Measurements from ENCODE around the gene IL17REL. TPM values are rescaled to one million over a fixed set of nuclear protein-coding genes. Genes with fewer than 3 reads are reported as not detected.
A peak's percentile ranks its signal among the peaks of the same experiment; 100 is the strongest.

Gene IL17REL
- not detected for total RNA-seq

GRCh38 chr22:50012211-50013181 lies at the start of gene IL17REL:
TSS of gene IL17REL (minus strand) at chr22:50012765. CDS start at chr22:50012646, 119 bp downstream.
- Histone ChIP-seq H3K27ac (no peak within 1 kb of the TSS), H3K36me3 (no peaks in the 10 kb centered on the region), H3K27me3 (peaks cover 11% of the 10 kb centered on the region), H3K9me3 (no peaks in the 10 kb centered on the region), H3K4me3 (no peak within 1 kb of the TSS), H3K4me1 (peaks cover 18% of the 10 kb centered on the region)
- TF ChIP-seq CTCF (IDR thresholded peaks at IDR 0.05) (no peak), POLR2AphosphoS5 (IDR thresholded peaks at IDR 0.05; ENCODE audit: insufficient read depth in 1 of 2, low read depth in 1 of 2) (no peak), POLR2A (IDR thresholded peaks at IDR 0.05) (no peak)
- intact Hi-C loops (cut with DNase I), result no loop called here
- DNase-seq (ENCODE audit: extremely low spot score in 2 of 2), result peak in 1 of 2 donors; percentile 72

- H3K27me3 ChIP-seq, result no peaks in the 10 kb centered on the region
- TF ChIP-seq CTCF (IDR thresholded peaks at IDR 0.05) (no peak), POLR2A (IDR thresholded peaks at IDR 0.05) (no peak), POLR2AphosphoS5 (IDR thresholded peaks at IDR 0.05; ENCODE audit: insufficient read depth in 1 of 2, low read depth in 1 of 2) (no peak)
- intact Hi-C loops (cut with DNase I), result no loop called here
- no peaks in the 10 kb centered on the region for H3K36me3 ChIP-seq
- H3K9me3 ChIP-seq, result no peaks in the 10 kb centered on the region
- DNase-seq (ENCODE audit: extremely low spot score in 2 of 2), result no peak
- H3K4me1 ChIP-seq, result peaks cover 15% of the 10 kb centered on the region
- H3K27ac ChIP-seq, result no peak overlapping the region
- H3K4me3 ChIP-seq, result no peak overlapping the region
Measured at GRCh38 chr22:50061824-50062355, 49.3 kb upstream of the IL17REL start.

DNA sequence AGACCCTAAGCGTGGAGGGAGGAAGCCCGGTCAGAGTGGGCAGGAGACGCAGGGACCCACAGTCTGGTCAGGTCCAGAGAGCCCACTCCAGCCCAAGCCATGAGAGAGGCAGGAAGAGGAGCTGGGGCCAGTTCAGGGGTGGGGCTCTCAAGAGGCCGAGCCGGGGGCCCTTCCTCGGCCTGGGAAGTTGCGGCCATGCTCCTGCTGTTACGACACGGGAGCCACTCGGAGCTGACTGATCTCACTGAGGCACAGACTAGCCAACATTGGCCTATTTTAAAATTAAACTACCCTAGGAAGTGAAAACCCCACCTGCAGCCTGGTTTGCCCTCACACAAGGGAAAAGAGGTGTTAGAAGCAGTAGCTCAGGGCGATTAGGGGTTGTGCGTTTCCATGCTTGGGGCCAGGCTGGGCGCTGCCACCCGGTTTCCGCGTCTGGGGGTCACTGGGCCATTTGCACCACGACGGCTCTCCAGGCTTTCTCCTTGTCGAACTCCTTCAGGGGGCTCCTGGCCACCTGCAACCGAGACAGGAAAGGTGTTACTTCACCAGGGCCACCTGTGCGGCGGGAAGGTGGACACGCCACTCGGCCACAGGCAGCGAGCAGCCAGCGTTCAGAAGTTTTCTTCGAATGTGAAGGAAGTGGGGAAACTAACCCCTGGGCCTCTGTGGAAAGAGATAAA lies 48.7 kb upstream of the IL17REL start:
- H3K4me3 ChIP-seq, result no peak overlapping the region
- H3K9me3 ChIP-seq, result no peaks in the 10 kb centered on the region
- no peak for TF ChIP-seq POLR2AphosphoS5 (IDR thresholded peaks at IDR 0.05; ENCODE audit: insufficient read depth in 1 of 2, low read depth in 1 of 2)
- no peak for TF ChIP-seq POLR2A (IDR thresholded peaks at IDR 0.05)
- TF ChIP-seq CTCF (IDR thresholded peaks at IDR 0.05), result no peak
- no peak overlapping the region for H3K27ac ChIP-seq
- no peaks in the 10 kb centered on the region for H3K36me3 ChIP-seq
- H3K27me3 ChIP-seq, result no peaks in the 10 kb centered on the region
- H3K4me1 ChIP-seq, result peaks cover 15% of the 10 kb centered on the region
- intact Hi-C loops (cut with DNase I), result no loop called here
- DNase-seq (ENCODE audit: extremely low spot score in 2 of 2), result no peak

DNA sequence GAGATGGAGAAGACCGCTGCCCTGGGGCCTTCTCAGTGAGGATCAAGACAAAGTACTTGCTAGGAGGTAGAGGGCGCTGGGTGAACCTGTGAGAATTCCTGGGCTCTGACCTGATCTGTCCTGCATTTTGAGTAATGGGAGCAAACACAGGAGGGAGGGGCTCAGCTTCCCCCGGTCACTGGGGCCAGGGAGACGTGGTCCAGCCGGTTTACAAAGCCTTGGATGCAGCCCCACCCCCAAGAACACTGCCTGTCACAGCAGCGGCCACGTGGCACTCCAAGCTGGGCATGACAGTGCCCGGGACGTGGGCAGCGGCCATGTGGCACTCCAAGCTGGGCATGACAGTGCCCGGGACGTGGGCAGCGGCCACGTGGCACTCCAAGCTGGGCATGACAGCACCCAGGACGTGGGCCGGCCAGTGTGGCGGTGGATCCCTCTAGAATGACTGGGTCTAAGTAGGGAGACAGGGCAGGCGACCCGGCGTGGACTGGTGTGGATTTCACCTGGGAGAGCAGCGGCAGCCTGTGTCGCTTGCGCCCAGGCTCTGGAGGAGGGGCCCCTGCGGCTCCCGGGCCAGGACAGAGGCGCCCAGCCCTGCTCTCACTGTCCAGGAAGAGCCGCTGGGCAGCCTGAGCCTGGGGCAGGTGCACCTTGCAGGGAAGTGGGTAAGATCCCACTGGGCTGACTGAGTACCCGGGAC lies 48.0 kb upstream of the IL17REL start:
- H3K27me3 ChIP-seq, result no peaks in the 10 kb centered on the region
- TF ChIP-seq POLR2A (IDR thresholded peaks at IDR 0.05) (no peak), POLR2AphosphoS5 (IDR thresholded peaks at IDR 0.05; ENCODE audit: insufficient read depth in 1 of 2, low read depth in 1 of 2) (no peak), CTCF (IDR thresholded peaks at IDR 0.05) (no peak)
- DNase-seq (ENCODE audit: extremely low spot score in 2 of 2), result no peak

More for the DNA sequence above, 48.0 kb upstream of the IL17REL start:
- peaks cover 15% of the 10 kb centered on the region for H3K4me1 ChIP-seq
- no peak overlapping the region for H3K4me3 ChIP-seq
- no peaks in the 10 kb centered on the region for H3K36me3 ChIP-seq
- intact Hi-C loops (cut with DNase I), result no loop called here
- H3K9me3 ChIP-seq, result no peaks in the 10 kb centered on the region
- no peak overlapping the region for H3K27ac ChIP-seq
